A204.1 (cell line): Measurements from ENCODE around the gene ATP12A.

Experiments used
- FAIRE-seq: peaks from 2 replicates; lab custom pipeline; 2012; peaks lifted over from hg19 to GRCh38; lab: Jason Lieb, UNC

The ATP12A gene

GRCh38 chr13:24663586-24663985 is 16.6 kb upstream of the ATP12A start:
- FAIRE-seq: no peak

DNA sequence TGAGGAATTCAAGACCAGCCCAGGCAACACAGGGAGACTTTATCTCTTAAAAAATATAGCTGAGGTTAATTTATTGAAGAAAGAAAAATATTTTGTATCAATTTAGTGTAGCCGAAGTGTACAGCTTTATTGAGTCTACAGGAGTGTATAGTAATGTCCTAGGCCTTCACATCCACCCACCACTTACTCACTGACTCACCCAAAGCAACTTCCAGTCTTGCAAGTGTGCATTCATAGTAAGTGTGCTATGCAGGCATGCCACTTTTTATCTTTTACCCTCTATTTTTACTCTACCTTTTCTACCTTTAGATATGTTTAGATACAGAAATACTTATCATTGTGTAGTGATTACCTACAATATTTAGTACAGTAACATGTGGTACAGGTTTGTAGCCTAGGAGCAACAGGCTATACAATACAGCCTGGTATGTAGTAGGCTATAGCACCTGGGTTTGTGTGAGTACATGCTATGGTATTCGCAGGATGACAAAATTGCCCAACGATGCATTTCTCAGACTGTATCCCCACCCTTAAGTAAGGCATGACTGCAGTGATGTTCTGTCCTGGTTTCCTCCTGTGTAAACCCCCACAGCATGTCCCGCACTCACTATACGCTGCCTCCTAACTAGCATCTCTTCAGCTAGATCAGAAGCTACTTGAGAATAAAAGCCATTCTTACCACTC is 15.3 kb upstream of the ATP12A start:
- no peak for FAIRE-seq

DNA sequence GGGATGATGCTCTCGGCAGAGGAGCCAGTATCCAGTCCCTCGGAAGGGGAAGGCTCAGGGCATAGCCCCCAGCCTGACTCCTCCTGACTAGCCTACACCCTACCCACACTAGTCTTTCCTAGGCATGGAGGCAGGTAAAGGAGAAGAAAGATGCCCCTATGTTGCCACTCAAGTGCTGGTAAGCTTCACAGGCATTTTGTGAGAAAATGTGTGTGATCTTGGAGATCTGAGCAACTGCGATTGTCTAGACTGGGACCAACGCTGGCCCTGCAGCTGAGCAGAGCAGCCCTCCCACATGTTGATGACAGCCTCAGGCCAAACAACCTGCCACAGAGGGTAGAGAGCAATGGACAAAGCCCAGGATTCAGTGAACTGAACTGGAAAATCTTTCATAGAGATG is 11.7 kb upstream of the ATP12A start:
- no peak for FAIRE-seq

GRCh38 chr13:24668955-24669582 is 11.1 kb upstream of the ATP12A start:
- FAIRE-seq: no peak

DNA sequence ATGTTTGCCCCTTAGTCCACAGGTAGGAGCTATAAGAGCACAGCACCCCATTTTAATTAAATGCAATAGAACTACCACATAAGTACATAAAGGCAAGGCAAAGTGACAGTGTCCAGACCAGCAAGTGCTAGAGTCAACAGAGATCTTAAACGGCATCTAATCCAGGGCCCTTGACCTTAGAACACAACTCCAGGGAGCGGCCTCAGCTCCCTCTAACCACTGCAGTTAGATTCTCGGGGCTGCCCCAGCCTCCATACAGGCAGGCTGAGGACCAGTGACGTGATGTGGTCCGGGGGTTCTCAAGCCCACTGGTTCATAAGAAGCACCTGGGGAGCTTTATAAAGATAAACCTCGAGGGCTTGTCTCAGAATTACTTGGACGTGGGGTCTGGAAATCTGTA is 10.0 kb upstream of the ATP12A start:
- no peak for FAIRE-seq

- FAIRE-seq: no peak
Measured at GRCh38 chr13:24670961-24671381, 9.2 kb upstream of the ATP12A start.

GRCh38 chr13:24671386-24672113 is 8.7 kb upstream of the ATP12A start:
- FAIRE-seq: peak; percentile 88

DNA sequence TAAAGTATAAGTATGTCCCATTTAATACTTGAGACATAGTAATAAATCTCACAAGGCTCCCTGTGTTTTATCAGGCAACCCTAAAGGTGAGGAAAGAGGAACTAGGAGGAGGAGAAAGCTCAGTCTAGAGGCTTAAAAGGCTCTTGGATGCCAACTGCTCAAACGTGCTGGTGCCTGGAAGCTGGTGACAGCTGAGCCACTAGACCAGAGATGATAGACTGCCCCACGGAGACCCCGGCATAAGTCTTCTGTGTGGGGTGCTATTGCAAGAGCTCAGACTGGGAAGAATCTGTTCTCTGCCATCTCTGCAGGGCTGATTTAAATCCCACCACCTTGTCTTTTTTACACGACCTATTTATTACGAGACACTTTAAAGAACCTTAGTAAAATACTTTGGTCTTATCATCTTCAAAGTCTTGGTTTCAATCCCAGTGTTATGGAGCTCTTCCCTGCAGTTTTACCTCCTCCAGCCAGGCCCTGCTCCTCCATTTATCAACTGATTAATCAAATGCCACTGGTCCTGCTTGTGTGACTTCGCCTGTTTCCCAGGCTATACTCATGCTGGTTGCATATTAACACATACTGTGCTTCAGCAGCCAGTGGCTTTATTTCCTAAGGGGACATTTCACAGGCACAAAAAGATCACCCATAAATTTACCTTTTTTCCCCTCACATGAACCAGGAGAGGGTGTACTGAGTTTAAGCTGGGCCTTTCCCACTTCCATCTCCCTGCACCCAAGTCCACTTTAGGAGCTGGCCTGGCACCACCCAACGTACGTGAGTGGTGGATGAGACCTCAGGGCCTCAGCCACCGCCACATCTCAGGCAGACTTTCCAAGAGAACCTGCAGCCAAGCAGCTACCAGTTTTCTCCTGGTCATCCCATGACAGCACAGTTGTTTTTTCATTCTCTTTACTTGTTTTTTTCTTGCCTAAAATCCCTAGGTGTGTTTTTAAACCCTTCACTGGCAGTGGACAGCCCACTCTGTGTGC is 7.8 kb upstream of the ATP12A start:
- no peak for FAIRE-seq

- FAIRE-seq: no peak
Measured at GRCh38 chr13:24675806-24676570, 4.2 kb upstream of the ATP12A start.

- no peak for FAIRE-seq
Measured at GRCh38 chr13:24678151-24678550, 2.1 kb upstream of the ATP12A start.

GRCh38 chr13:24679686-24680085 is 522 bp upstream of the ATP12A start:
- no peak for FAIRE-seq

DNA sequence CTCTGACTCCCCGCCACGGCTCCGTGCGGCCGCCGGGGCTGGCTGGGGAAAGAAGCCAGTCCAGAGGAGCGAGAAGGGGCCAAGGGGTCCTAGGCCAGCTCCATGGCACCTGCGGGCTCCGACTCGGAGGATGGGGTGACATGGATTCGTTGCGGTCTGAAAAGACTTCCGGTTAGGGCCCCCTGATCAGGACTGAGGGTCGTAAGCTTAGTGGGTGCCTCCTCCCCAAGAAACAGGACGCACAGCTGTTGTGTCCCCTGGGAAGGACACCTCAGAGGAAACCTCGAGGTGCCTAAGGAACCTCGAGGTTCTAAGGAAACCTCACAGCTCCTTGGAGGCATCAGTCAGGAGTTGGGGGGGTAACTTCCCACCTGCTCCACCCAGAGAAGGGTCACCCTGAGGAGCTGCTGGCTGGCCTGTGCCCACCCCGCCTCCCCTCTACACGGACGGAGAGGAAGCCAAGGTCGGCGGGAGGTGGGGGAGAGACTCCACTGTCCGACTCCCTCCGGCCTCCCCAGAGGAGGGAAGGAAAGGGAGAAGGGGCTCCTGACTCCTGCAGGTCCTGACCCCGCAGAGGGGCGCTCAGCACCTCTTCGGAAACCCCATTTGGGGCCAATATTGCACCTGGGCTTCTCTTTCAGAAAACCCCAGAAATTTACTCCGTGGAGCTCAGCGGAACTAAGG is 855 bp downstream of the ATP12A start:
- no peak for FAIRE-seq

DNA sequence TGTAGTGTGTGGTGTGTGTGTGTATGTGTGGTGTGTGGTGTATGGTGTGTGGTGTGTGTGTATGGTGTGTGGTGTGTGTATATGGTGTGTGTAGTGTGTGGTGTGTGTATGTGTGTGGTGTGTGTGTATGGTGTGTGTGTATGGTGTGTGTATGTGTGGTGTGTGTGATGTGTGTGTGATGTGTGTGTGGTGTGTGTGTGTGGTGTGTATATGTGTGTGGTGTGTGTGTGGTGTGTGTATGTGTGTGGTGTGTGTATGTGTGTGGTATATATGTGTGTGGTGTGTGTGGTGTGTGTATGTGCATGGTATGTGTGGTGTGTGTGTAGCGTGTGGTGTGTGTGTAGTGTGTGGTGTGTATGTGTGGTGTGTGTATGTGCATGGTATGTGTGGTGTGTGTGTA is 1.7 kb downstream of the ATP12A start:
- no peak for FAIRE-seq

- no peak for FAIRE-seq
Measured at GRCh38 chr13:24682353-24682752, 2.1 kb downstream of the ATP12A start.

- FAIRE-seq: no peak
Measured at GRCh38 chr13:24683351-24683750, 3.1 kb downstream of the ATP12A start.

GRCh38 chr13:24683838-24684599 is 3.8 kb downstream of the ATP12A start:
- no peak for FAIRE-seq

- FAIRE-seq: no peak
Measured at GRCh38 chr13:24684600-24684998, 4.4 kb downstream of the ATP12A start.

GRCh38 chr13:24685314-24685713 is 5.1 kb downstream of the ATP12A start:
- FAIRE-seq: no peak

GRCh38 chr13:24687611-24688010 is 7.4 kb downstream of the ATP12A start:
- FAIRE-seq: no peak

DNA sequence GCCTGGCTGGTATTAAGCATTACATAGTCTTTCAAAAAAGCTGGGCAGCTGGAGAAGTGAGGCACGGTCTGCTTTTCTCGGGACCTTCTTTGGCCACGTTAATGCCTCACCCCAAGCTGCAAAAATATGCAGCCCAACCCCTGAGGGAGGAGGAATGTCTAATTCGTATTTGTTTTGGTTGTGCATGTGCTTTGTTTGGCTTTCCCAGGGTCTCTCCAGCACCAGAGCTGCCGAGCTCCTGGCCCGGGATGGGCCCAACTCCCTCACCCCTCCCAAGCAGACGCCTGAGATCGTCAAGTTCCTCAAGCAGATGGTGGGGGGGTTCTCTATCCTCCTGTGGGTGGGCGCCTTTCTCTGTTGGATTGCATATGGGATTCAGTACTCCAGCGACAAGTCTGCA is 7.9 kb downstream of the ATP12A start:
- no peak for FAIRE-seq
